HEK293 (cell line): Measurements from ENCODE around the gene FTO.

ENCODE experiments used
- CTCF ChIA-PET: fragments of 350-600 bp; formaldehyde crosslinking; extraction: SDS; loops from one replicate; lab custom pipeline; 2021; ENCODE audit warnings: antibody characterized with exemption; lab: Yijun Ruan, JAX
- POLR2A ChIA-PET: fragments of 300-600 bp; formaldehyde crosslinking; extraction: SDS; loops from one replicate; lab custom pipeline; 2020; ENCODE audit warnings: antibody characterized with exemption, inconsistent platforms; lab: Yijun Ruan, JAX
- H3K27ac ChIP-seq: fragments of 200-500 bp; sonication (Bioruptor generic); 2 replicates; pipeline ENCODE4 v1.5.1; 2014; ENCODE audit warnings: low read depth, low read length, control low read depth, inconsistent platforms; ENCODE audit errors: extremely low read depth
- H3K36me3 ChIP-seq, 2 experiments: fragments of 200-500 bp in 1 of 2; sonication (Bioruptor generic) in 1 of 2; 1 replicate in 1 of 2; 2 replicates in 1 of 2; pipeline ENCODE4 v1.5.1; 2014 to 2017; ENCODE audit warnings: inconsistent platforms in 2 of 2, low read length in 2 of 2; ENCODE audit not compliant: control insufficient read depth in 2 of 2, insufficient read depth in 1 of 2
- H3K4me1 ChIP-seq: fragments of 200-500 bp; sonication (Bioruptor generic); 2 replicates; pipeline ENCODE4 v1.5.1; 2014; ENCODE audit warnings: mild to moderate bottlenecking, low read length, inconsistent platforms; ENCODE audit not compliant: control insufficient read depth, insufficient read depth
- H3K4me3 ChIP-seq: 2 replicates; pipeline ENCODE4 v1.5.1; 2011; ENCODE audit warnings: low read depth, mild to moderate bottlenecking, control low read depth, low read length, moderate library complexity
- H3K9me3 ChIP-seq: fragments of 200-500 bp; sonication (Bioruptor generic); 2 replicates; pipeline ENCODE4 v1.5.1; 2014; ENCODE audit warnings: low read depth, low read length, inconsistent platforms; ENCODE audit not compliant: control insufficient read depth, insufficient read depth
- HOXD13 ChIP-seq: sonication (generic); formaldehyde crosslinking; IDR thresholded peaks from 2 replicates; pipeline ENCODE4 v1.8.0; 2022; ENCODE audit warnings: missing genetic modification reagents, borderline replicate concordance
- SCRT1 ChIP-seq: fragments of 450-650 bp; formaldehyde crosslinking; IDR thresholded peaks from 2 replicates; pipeline ENCODE4 v1.5.1; 2016; ENCODE audit warnings: missing biosample characterization, missing genetic modification characterization, borderline replicate concordance
- SP2 ChIP-seq: fragments of 450-650 bp; formaldehyde crosslinking; IDR thresholded peaks from 2 replicates; pipeline ENCODE4 v1.5.1; 2016; ENCODE audit warnings: missing biosample characterization, missing genetic modification characterization
- ZFP37 ChIP-seq: fragments of 450-650 bp; formaldehyde crosslinking; IDR thresholded peaks from 2 replicates; pipeline ENCODE4 v1.5.1; 2016; ENCODE audit warnings: missing biosample characterization, missing genetic modification characterization
- ZNF311 ChIP-seq: fragments of 450-650 bp; formaldehyde crosslinking; IDR thresholded peaks from 2 replicates; pipeline ENCODE4 v1.5.1; 2017; ENCODE audit warnings: missing biosample characterization, missing genetic modification characterization, borderline replicate concordance
- ZNF366 ChIP-seq: fragments of 450-650 bp; formaldehyde crosslinking; conservative IDR thresholded peaks from 2 replicates; pipeline ENCODE4 v1.5.1; 2016; ENCODE audit warnings: missing biosample characterization, missing genetic modification characterization
- ZNF501 ChIP-seq: fragments of 450-650 bp; formaldehyde crosslinking; IDR thresholded peaks from 2 replicates; pipeline ENCODE4 v1.5.1; 2016; ENCODE audit warnings: missing biosample characterization, missing genetic modification characterization
- ZNF548 ChIP-seq: fragments of 450-650 bp; formaldehyde crosslinking; IDR thresholded peaks from 2 replicates; pipeline ENCODE4 v1.5.1; 2016; ENCODE audit warnings: missing biosample characterization, missing genetic modification characterization
- ZNF560 ChIP-seq: fragments of 450-650 bp; formaldehyde crosslinking; IDR thresholded peaks from 2 replicates; pipeline ENCODE4 v1.5.1; 2017; ENCODE audit warnings: missing biosample characterization, missing genetic modification characterization, borderline replicate concordance
- ZXDB ChIP-seq: fragments of 450-650 bp; formaldehyde crosslinking; IDR thresholded peaks from 2 replicates; pipeline ENCODE4 v1.5.1; 2016; ENCODE audit warnings: missing biosample characterization, missing genetic modification characterization
- TF ChIP-seq, protein P1 (sequence below): fragments of 450-650 bp; formaldehyde crosslinking; IDR thresholded peaks from 2 replicates; pipeline ENCODE4 v1.5.1; 2017; ENCODE audit warnings: missing biosample characterization, missing genetic modification characterization
- TF ChIP-seq, protein P2 (sequence below): sonication (generic); formaldehyde crosslinking; IDR thresholded peaks from 2 replicates; pipeline ENCODE4 v1.8.1; 2022; ENCODE audit warnings: mild to moderate bottlenecking, moderate library complexity, missing genetic modification reagents
- TF ChIP-seq, protein P3 (sequence below): fragments of 450-650 bp; formaldehyde crosslinking; IDR thresholded peaks from 2 replicates; pipeline ENCODE4 v1.5.1; 2016; ENCODE audit warnings: missing biosample characterization, missing genetic modification characterization
- TF ChIP-seq, protein P4 (sequence below): fragments of 450-650 bp; formaldehyde crosslinking; IDR thresholded peaks from 2 replicates; pipeline ENCODE4 v1.5.1; 2016; ENCODE audit warnings: missing biosample characterization, missing genetic modification characterization

The FTO gene

DNA sequence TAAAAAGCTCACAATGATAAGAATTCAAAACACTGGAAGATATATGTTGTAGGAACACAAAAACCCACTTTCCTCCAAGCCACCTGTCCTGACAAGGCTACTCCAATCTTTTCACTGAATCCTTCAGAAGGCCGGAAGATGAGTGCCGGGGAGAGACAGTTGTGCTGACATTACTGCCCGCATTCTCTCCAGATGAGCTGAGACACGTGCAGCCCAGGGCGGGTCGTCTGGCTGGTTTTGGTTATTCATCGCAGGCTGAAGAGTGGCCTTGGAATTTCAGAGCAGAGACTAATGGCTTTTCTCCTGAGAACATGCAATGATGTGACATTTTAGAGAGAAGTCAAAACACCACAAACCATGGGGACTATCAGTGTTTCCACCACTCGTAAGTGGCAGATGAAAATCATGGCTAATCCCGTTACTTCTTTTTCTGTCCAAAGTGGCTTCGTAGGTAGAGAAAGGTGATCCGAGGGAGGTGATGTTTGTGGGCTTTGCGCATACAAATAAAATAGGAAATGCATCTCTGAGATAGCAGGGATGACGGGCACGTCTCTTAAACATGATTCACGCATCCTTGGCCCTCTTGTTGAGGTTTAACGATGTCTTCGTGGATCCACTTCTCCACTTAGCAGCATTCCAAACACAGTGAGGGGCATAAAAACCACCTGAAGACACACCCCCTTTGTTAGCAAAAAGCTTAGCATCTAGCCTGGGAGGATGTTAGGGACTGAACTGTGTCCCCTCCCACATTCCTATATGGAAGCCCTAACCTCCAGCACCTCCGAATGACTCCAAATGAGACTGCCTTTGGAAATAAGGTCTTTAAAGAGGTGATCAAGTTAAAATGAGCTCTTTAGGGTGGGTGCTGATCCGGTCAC is 448.6 kb downstream of the FTO start:
- no peaks in the 10 kb centered on the region for H3K36me3 ChIP-seq
- POLR2A ChIA-PET: no interaction called here
- CTCF ChIA-PET: no interaction called here
- H3K4me1 ChIP-seq: no peaks in the 10 kb centered on the region
- H3K27ac ChIP-seq: no peak overlapping the region
- no peaks in the 10 kb centered on the region for H3K9me3 ChIP-seq
- H3K4me3 ChIP-seq: no peak overlapping the region
- no peak for TF ChIP-seq SP2
- TF ChIP-seq HOXD13 (CRISPR knock-in tag): no peak
- no peak for TF ChIP-seq ZNF311 (tag by site-specific recombination)

DNA sequence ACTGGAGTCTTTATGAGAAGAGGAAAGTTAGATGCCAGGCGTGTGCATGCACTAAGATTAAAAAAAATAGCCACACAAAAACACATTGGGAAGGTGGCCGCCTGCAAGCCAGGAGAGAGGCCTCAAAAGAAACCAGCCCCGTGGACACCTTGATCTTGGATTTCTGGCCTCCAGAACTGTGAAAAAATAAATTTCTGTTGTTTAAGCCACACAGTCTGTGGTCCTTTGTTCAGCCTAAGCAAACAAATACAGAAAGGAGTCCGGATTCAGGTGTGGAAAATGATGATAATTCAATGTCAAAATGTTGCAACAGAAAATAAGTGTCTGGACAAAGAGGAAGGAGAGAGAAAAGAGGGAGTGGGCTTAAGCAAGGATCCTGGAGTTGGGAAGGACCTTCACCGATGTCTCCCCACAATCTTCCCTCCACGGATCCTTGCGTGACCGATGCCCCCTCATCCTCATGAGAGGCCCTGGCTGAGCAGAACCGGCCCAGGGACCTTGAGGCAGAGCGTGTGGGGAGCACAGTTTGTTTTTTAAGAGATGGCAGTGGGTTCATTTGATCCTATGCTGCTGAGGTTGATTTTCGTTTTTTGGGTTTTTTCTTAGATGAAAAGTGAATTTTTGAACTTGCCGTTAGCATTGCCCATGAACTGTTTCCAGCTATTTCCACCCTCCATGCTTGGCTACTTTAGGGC is 449.4 kb downstream of the FTO start:
- ChIA-PET CTCF (no interaction called here), POLR2A (no interaction called here)
- Histone ChIP-seq H3K4me3 (no peak overlapping the region), H3K36me3 (no peaks in the 10 kb centered on the region), H3K4me1 (no peaks in the 10 kb centered on the region), H3K9me3 (no peaks in the 10 kb centered on the region), H3K27ac (no peak overlapping the region)
- TF ChIP-seq, protein P1, sequence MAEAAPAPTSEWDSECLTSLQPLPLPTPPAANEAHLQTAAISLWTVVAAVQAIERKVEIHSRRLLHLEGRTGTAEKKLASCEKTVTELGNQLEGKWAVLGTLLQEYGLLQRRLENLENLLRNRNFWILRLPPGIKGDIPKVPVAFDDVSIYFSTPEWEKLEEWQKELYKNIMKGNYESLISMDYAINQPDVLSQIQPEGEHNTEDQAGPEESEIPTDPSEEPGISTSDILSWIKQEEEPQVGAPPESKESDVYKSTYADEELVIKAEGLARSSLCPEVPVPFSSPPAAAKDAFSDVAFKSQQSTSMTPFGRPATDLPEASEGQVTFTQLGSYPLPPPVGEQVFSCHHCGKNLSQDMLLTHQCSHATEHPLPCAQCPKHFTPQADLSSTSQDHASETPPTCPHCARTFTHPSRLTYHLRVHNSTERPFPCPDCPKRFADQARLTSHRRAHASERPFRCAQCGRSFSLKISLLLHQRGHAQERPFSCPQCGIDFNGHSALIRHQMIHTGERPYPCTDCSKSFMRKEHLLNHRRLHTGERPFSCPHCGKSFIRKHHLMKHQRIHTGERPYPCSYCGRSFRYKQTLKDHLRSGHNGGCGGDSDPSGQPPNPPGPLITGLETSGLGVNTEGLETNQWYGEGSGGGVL: no peak
- TF ChIP-seq, protein P2, sequence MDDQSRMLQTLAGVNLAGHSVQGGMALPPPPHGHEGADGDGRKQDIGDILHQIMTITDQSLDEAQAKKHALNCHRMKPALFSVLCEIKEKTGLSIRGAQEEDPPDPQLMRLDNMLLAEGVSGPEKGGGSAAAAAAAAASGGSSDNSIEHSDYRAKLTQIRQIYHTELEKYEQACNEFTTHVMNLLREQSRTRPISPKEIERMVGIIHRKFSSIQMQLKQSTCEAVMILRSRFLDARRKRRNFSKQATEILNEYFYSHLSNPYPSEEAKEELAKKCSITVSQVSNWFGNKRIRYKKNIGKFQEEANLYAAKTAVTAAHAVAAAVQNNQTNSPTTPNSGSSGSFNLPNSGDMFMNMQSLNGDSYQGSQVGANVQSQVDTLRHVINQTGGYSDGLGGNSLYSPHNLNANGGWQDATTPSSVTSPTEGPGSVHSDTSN: no peak
- TF ChIP-seq, protein P3, sequence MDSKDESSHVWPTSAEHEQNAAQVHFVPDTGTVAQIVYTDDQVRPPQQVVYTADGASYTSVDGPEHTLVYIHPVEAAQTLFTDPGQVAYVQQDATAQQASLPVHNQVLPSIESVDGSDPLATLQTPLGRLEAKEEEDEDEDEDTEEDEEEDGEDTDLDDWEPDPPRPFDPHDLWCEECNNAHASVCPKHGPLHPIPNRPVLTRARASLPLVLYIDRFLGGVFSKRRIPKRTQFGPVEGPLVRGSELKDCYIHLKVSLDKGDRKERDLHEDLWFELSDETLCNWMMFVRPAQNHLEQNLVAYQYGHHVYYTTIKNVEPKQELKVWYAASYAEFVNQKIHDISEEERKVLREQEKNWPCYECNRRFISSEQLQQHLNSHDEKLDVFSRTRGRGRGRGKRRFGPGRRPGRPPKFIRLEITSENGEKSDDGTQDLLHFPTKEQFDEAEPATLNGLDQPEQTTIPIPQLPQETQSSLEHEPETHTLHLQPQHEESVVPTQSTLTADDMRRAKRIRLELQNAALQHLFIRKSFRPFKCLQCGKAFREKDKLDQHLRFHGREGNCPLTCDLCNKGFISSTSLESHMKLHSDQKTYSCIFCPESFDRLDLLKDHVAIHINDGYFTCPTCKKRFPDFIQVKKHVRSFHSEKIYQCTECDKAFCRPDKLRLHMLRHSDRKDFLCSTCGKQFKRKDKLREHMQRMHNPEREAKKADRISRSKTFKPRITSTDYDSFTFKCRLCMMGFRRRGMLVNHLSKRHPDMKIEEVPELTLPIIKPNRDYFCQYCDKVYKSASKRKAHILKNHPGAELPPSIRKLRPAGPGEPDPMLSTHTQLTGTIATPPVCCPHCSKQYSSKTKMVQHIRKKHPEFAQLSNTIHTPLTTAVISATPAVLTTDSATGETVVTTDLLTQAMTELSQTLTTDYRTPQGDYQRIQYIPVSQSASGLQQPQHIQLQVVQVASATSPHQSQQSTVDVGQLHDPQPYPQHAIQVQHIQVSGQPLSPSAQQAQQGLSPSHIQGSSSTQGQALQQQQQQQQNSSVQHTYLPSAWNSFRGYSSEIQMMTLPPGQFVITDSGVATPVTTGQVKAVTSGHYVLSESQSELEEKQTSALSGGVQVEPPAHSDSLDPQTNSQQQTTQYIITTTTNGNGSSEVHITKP (tag by site-specific recombination): no peak
- TF ChIP-seq ZFP37 (tag by site-specific recombination): no peak
- no peak for TF ChIP-seq ZNF366 (tag by site-specific recombination)
- TF ChIP-seq ZNF501 (tag by site-specific recombination): no peak
- no peak for TF ChIP-seq ZXDB
- no peak for TF ChIP-seq ZNF560 (tag by site-specific recombination)
- TF ChIP-seq SCRT1 (tag by site-specific recombination): no peak
- TF ChIP-seq, protein P4, sequence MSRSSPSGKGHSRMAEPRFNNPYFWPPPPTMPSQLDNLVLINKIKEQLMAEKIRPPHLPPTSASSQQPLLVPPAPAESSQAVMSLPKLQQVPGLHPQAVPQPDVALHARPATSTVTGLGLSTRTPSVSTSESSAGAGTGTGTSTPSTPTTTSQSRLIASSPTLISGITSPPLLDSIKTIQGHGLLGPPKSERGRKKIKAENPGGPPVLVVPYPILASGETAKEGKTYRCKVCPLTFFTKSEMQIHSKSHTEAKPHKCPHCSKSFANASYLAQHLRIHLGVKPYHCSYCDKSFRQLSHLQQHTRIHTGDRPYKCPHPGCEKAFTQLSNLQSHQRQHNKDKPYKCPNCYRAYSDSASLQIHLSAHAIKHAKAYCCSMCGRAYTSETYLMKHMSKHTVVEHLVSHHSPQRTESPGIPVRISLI (tag by site-specific recombination): no peak
- no peak for TF ChIP-seq ZNF548 (tag by site-specific recombination)
